ENCODE results near the gene SUPT7L.
"Not testable (repeated sequence)": the region's sequence is repeated elsewhere in the genome, so short reads cannot be mapped to it uniquely, and the experiment has no call there.

GRCh38 chr2:27630257-27630656 is 33.2 kb downstream of the SUPT7L start:
- TF ChIP-seq CTCF (IDR thresholded peaks at IDR 0.05 in 8 of 11, conservative IDR thresholded peaks at IDR 0.05 in 3 of 11); POLR2A (IDR thresholded peaks at IDR 0.05); POLR2AphosphoS5 (IDR thresholded peaks at IDR 0.05): not testable (repeated sequence)

Measured in spleen (tissue), 7 donors.